Measurements from ENCODE around the gene SNAI1. TPM values are rescaled to one million over a fixed set of nuclear protein-coding genes. Genes with fewer than 3 reads are reported as not detected.

SNAI1 gene
- total and polyA plus RNA-seq, 2 experiments from 2014 or later: 7.6 to 13.4 TPM

DNA sequence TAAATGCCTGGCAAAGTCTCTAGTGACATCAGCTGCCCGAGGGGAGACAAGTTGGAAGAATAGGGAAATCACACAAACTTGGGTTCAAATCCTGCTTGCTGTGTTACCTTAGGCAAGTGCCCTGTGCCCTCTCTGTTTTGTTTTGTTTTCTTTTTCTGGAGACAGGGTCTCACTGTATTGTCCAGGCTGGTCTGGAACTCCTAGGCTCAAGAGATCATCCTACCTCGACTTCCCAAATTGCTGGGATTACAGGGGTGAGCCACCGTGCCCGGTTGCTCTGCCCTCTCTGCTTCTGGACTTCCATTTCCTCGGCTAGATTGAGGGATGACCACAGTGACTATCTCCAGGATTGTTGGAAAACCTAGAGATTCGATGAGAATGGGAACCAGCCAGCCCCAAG lies 55.4 kb downstream of the SNAI1 start:
- Histone ChIP-seq H3K9me2 (ENCODE audit: insufficient read depth) (no peaks in the 10 kb centered on the region), H3K27me3 (replicated peaks; ENCODE audit: insufficient read depth) (no peaks in the 10 kb centered on the region), H4K20me1 (ENCODE audit: insufficient read depth) (no peaks in the 10 kb centered on the region), H3K4me3 (no peak overlapping the region), H3K4me1 (ENCODE audit: insufficient read depth) (peaks cover 17% of the 10 kb centered on the region), H3F3A (ENCODE audit: insufficient read depth) (peaks cover 12% of the 10 kb centered on the region; the same call in 1 of the 2 replicates), H2AFZ (no peak overlapping the region), H3K9me3 (ENCODE audit: low read depth) (no peaks in the 10 kb centered on the region), H3K27ac (no peak overlapping the region), H3K9ac (no peak overlapping the region), H3K36me3 (ENCODE audit: low read depth) (no peaks in the 10 kb centered on the region), H3K4me2 (ENCODE audit: unreplicated experiment) (no peak overlapping the region), H3K79me2 (ENCODE audit: insufficient read depth) (no peaks in the 10 kb centered on the region)
- WGBS, 2 experiments (ENCODE audit: low coverage in 1 of 2, low lambda C conversion rate in 2 of 2, missing lambda C conversion rate in 2 of 2): 74 to 75% methylated on average over 6 of the region's 6 CpGs
- in situ Hi-C loops (cut with MboI): no loop called here
- TF ChIP-seq EZH2 (IDR thresholded peaks at IDR 0.05; ENCODE audit: insufficient read depth, poor library complexity, severe bottlenecking) (no peak), EZH2phosphoT487 (IDR thresholded peaks at IDR 0.05; ENCODE audit: insufficient read depth, low read depth) (no peak)
- DNase-seq: no peak

Small RNAs within 50 kb of the gene (small RNA-seq; reads per million reads assigned to genes)
- gene RF00017 (ENCODE audit: low read depth, low replicate concordance): not detected
- gene RNU6-147P (ENCODE audit: low read depth, low replicate concordance): not detected

Other genes with a start within 250 kb of the SNAI1 start
- 5.0 and 6.3 TPM in 2 replicates for gene SLC9A8, start 170.2 kb upstream of the SNAI1 start, total RNA-seq (2014; rRNA removed; shearing (Covaris generic))
- 3.2 and 4.2 TPM in 2 replicates for gene SLC9A8, start 170.2 kb upstream of the SNAI1 start, polyA plus RNA-seq (2016; fragmentation: Nextera tagmentation; extraction: Ambion mirVana)
- gene SPATA2, start 67.5 kb upstream of the SNAI1 start, total RNA-seq (2014; rRNA removed; shearing (Covaris generic)): 3.1 and 4.8 TPM in 2 replicates
- gene SPATA2, start 67.5 kb upstream of the SNAI1 start, polyA plus RNA-seq (2016; fragmentation: Nextera tagmentation; extraction: Ambion mirVana): 4.2 and 4.6 TPM in 2 replicates
- gene RNF114, start 46.6 kb upstream of the SNAI1 start, total RNA-seq (2014; rRNA removed; shearing (Covaris generic)): 69.6 and 96.0 TPM in 2 replicates
- gene RNF114, start 46.6 kb upstream of the SNAI1 start, polyA plus RNA-seq (2016; fragmentation: Nextera tagmentation; extraction: Ambion mirVana): 70.4 and 72.7 TPM in 2 replicates
- 41.7 and 49.1 TPM in 2 replicates for gene UBE2V1, start 130.2 kb downstream of the SNAI1 start, total RNA-seq (2014; rRNA removed; shearing (Covaris generic))
- 186 and 197 TPM in 2 replicates for gene UBE2V1, start 130.2 kb downstream of the SNAI1 start, polyA plus RNA-seq (2016; fragmentation: Nextera tagmentation; extraction: Ambion mirVana)
- gene PEDS1, start 170.7 kb downstream of the SNAI1 start, total RNA-seq (2014; rRNA removed; shearing (Covaris generic)): 54.6 and 55.7 TPM in 2 replicates
- 53.9 and 54.0 TPM in 2 replicates for gene PEDS1, start 170.7 kb downstream of the SNAI1 start, polyA plus RNA-seq (2016; fragmentation: Nextera tagmentation; extraction: Ambion mirVana)
- gene CEBPB, start 207.8 kb downstream of the SNAI1 start, total RNA-seq (2014; rRNA removed; shearing (Covaris generic)): 54.4 and 73.8 TPM in 2 replicates
- 46.5 and 47.1 TPM in 2 replicates for gene CEBPB, start 207.8 kb downstream of the SNAI1 start, polyA plus RNA-seq (2016; fragmentation: Nextera tagmentation; extraction: Ambion mirVana)

Measured in GM23248 (cell line).